ENCODE measurements around the gene C16orf96. TPM values are rescaled to one million over a fixed set of nuclear protein-coding genes. Genes with fewer than 3 reads are reported as not detected.
A peak's percentile ranks its signal among the peaks of the same experiment; 100 is the strongest.

C16orf96 gene
- total and polyA plus RNA-seq, 2 of the 13 experiments (the other 11 are each of a cell fraction or from before 2014, with no cell fraction given) = 0.03 TPM; not detected in 1

DNA sequence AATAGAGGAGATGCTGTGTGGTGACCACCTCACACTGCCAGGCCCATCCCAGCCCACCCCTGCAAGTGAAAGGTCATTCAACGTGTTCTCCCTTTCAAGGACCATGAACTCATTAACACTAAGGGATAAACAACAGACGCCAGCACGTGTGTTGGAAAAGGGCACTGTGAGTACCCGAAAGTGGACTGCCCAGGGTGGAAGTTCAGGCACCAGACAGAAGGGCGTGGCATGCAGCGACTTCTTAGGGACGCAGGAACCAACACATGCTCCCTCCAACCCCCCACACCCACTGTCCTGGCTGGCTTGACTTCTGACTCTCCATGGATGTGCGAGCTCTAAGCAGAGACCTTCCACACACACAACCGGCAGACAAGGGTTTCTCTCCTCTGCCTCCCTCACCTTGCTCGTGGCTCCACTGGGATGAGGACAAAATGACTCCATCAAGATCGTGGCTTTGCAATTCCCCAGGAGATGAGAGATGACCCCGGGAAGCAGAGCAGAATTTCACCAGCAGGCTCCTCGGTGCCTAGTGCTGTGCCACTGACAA is 47.6 kb downstream of the C16orf96 start:
- ChIA-PET POLR2A (no interaction called here), CTCF (ENCODE audit: low intra/inter-chr PET ratio, low total read pairs) (no interaction called here)
- no TSS peak for BruUV-seq (replicated peaks)
- ATAC-seq (peak; percentile 13), FAIRE-seq (no peak), DNase-seq (ENCODE audit: low spot score) (no peak)
- no peaks in the 10 kb centered on the region for H3K9me3 ChIP-seq (ENCODE audit: low read length)
- H2AFZ ChIP-seq (ENCODE audit: low read length) = no peak overlapping the region
- H3K36me3 ChIP-seq (replicated peaks in 1 of 2; ENCODE audit: control insufficient read depth in 1 of 2, insufficient read depth in 2 of 2, low read length in 2 of 2) = peaks cover 3 to 11% of the 10 kb centered on the region in 2 experiments; a peak in 2 of 5 replicates
- H3K79me2 ChIP-seq (ENCODE audit: insufficient read depth, low read length) = no peaks in the 10 kb centered on the region
- H3K4me1 ChIP-seq (ENCODE audit: insufficient read depth, low read length) = peaks cover 33% of the 10 kb centered on the region
- no peak overlapping the region for H3K4me2 ChIP-seq (ENCODE audit: low read depth, low read length)
- peaks cover 4 to 42% of the 10 kb centered on the region in 2 experiments; a peak in 4 of 5 replicates for H3K27me3 ChIP-seq (ENCODE audit: control insufficient read depth in 1 of 2, insufficient read depth in 2 of 2, low read length in 2 of 2)
- H3K9ac ChIP-seq (ENCODE audit: insufficient read depth, low read depth, low read length) = no peak overlapping the region
- in situ Hi-C loops (cut with HindIII; ENCODE audit: extremely low pct_ligation_motif_present, low pct_unique_long_range_greater_than_20kb) = no loop called here
- H3K27ac ChIP-seq (ENCODE audit: extremely low read length, insufficient read depth, low read length) = no peak overlapping the region
- 19% methylated on average over 7 of the region's 13 CpGs for WGBS (ENCODE audit: low lambda C conversion rate)
- intact Hi-C loops (cut with micrococcal nuclease; ENCODE audit: unreplicated experiment) = no loop called here
- H3K4me3 ChIP-seq (replicated peaks in 1 of 3; ENCODE audit: insufficient read depth in 1 of 3, low read depth in 2 of 3, low read length in 3 of 3) = no peak overlapping the region
- TF ChIP-seq ATAD3A (CRISPR knock-in tag; IDR thresholded peaks at IDR 0.05) (no peak), FOXC1 (CRISPR knock-in tag; IDR thresholded peaks at IDR 0.05; ENCODE audit: borderline replicate concordance) (no peak), SMARCE1 (IDR thresholded peaks at IDR 0.05; ENCODE audit: borderline replicate concordance) (no peak), ZNF331 (CRISPR knock-in tag; IDR thresholded peaks at IDR 0.05) (no peak), ZNF670 (CRISPR knock-in tag; IDR thresholded peaks at IDR 0.05; ENCODE audit: borderline replicate concordance) (no peak), ZNF569 (CRISPR knock-in tag; IDR thresholded peaks at IDR 0.05; ENCODE audit: borderline replicate concordance) (no peak), ZFP82 (CRISPR knock-in tag; IDR thresholded peaks at IDR 0.05; ENCODE audit: borderline replicate concordance) (no peak), ZNF672 (CRISPR knock-in tag; IDR thresholded peaks at IDR 0.05) (no peak), ZNF572 (CRISPR knock-in tag; IDR thresholded peaks at IDR 0.05) (no peak)
- TF ChIP-seq, protein P1, sequence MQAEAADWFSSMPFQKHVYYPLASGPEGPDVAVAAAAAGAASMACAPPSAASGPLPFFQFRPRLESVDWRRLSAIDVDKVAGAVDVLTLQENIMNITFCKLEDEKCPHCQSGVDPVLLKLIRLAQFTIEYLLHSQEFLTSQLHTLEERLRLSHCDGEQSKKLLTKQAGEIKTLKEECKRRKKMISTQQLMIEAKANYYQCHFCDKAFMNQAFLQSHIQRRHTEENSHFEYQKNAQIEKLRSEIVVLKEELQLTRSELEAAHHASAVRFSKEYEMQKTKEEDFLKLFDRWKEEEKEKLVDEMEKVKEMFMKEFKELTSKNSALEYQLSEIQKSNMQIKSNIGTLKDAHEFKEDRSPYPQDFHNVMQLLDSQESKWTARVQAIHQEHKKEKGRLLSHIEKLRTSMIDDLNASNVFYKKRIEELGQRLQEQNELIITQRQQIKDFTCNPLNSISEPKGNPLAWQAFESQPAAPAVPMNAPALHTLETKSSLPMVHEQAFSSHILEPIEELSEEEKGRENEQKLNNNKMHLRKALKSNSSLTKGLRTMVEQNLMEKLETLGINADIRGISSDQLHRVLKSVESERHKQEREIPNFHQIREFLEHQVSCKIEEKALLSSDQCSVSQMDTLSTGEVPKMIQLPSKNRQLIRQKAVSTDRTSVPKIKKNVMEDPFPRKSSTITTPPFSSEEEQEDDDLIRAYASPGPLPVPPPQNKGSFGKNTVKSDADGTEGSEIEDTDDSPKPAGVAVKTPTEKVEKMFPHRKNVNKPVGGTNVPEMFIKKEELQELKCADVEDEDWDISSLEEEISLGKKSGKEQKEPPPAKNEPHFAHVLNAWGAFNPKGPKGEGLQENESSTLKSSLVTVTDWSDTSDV (CRISPR knock-in tag; IDR thresholded peaks at IDR 0.05) = no peak
- TF ChIP-seq, protein P2, sequence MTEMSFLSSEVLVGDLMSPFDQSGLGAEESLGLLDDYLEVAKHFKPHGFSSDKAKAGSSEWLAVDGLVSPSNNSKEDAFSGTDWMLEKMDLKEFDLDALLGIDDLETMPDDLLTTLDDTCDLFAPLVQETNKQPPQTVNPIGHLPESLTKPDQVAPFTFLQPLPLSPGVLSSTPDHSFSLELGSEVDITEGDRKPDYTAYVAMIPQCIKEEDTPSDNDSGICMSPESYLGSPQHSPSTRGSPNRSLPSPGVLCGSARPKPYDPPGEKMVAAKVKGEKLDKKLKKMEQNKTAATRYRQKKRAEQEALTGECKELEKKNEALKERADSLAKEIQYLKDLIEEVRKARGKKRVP (CRISPR knock-in tag; IDR thresholded peaks at IDR 0.05) = no peak
- TF ChIP-seq, protein P3, sequence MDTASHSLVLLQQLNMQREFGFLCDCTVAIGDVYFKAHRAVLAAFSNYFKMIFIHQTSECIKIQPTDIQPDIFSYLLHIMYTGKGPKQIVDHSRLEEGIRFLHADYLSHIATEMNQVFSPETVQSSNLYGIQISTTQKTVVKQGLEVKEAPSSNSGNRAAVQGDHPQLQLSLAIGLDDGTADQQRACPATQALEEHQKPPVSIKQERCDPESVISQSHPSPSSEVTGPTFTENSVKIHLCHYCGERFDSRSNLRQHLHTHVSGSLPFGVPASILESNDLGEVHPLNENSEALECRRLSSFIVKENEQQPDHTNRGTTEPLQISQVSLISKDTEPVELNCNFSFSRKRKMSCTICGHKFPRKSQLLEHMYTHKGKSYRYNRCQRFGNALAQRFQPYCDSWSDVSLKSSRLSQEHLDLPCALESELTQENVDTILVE (CRISPR knock-in tag; IDR thresholded peaks at IDR 0.05) = no peak
- no peaks in the 10 kb centered on the region for H4K20me1 ChIP-seq (ENCODE audit: insufficient read depth, low read length)

Data from HepG2 (cell line).